ENCODE data around the gene DLGAP1. TPM values are rescaled to one million over a fixed set of nuclear protein-coding genes. Genes with fewer than 3 reads are reported as not detected.

Gene DLGAP1
- total RNA-seq, 3 donors from 2014 or later, result 0.96 to 17.6 (median 5.2) TPM

DNA sequence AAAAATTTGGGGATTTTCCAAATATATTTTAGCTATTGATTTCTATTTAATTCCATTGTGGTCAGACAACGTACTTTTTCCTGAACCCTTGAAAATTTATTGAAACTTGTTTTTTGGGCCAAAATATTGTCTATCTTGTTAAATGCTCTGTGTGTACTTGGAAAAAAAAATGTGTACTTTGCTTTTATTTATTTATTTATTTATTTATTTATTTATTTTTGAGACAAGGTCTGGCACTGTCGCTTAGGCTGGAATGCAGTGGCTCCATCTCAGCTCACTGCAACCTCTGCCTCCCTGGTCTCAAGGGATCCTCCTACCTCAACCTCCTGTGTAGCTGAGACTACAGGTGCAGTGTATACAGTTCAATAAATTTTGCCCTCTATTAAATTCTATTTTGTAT lies 910.6 kb downstream of the DLGAP1 start:
- Histone ChIP-seq H3K4me3 (no peak overlapping the region), H3K27me3 (no peaks in the 10 kb centered on the region), H3K27ac (no peak overlapping the region), H3K36me3 (no peaks in the 10 kb centered on the region), H3K9me3 (no peaks in the 10 kb centered on the region), H3K4me1 (peaks cover 0 to 4% of the 10 kb centered on the region in 2 donors)
- no peak for DNase-seq (ENCODE audit: low spot score in 2 of 2)
- TF ChIP-seq, protein P1, sequence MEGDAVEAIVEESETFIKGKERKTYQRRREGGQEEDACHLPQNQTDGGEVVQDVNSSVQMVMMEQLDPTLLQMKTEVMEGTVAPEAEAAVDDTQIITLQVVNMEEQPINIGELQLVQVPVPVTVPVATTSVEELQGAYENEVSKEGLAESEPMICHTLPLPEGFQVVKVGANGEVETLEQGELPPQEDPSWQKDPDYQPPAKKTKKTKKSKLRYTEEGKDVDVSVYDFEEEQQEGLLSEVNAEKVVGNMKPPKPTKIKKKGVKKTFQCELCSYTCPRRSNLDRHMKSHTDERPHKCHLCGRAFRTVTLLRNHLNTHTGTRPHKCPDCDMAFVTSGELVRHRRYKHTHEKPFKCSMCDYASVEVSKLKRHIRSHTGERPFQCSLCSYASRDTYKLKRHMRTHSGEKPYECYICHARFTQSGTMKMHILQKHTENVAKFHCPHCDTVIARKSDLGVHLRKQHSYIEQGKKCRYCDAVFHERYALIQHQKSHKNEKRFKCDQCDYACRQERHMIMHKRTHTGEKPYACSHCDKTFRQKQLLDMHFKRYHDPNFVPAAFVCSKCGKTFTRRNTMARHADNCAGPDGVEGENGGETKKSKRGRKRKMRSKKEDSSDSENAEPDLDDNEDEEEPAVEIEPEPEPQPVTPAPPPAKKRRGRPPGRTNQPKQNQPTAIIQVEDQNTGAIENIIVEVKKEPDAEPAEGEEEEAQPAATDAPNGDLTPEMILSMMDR (IDR thresholded peaks at IDR 0.05), result no peak
- TF ChIP-seq POLR2A (IDR thresholded peaks at IDR 0.05) (no peak), POLR2AphosphoS5 (IDR thresholded peaks at IDR 0.05) (no peak)
- intact Hi-C loops (cut with DNase I; ENCODE audit: low total_unique reads), result loop anchor here (10.0 kb wide), 1 partner anchor 1190 kb away; no protein-coding TSS in a partner anchor

DNA sequence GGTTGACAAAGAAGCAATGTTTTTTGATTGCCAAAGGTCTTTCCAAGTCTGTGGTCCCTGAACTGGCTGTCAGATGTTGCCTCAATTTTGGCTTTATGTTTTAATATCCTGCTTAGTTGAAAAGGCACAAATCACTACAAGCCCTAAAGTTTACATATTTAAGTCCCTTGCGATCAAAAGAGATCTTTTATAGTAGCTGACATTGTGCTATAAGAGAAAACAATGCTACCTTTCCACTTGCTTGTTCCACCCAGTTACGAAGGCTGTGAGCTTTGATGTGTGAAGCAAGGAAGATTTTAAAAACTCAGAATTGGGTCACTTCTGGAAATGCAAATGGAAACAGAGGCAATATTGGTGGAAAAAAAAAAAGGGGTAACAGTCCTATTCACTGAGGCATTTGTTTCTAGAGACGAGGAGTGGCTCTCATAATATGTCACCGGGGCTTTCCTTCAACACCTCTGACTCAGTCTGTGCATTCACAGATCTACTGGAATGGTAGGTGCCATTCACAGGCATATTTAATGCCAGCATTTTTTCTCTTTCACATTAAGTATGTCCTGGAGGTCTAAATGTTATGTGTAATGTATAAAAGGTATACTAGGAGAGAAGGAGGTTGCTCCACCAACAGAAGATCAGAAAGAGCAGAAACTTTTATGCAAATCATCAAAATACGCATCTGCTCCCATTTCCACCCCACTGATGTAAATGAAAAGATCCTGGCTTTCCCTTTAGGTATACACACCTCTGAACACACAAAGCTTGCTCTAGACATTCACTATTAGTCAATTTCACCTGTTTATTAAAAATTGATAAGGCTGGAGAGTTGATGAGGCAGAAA lies 913.3 kb downstream of the DLGAP1 start:
- DNase-seq (ENCODE audit: low spot score in 2 of 2), result no peak
- TF ChIP-seq, protein P1 (IDR thresholded peaks at IDR 0.05), result no peak
- TF ChIP-seq POLR2A (IDR thresholded peaks at IDR 0.05) (no peak), POLR2AphosphoS5 (IDR thresholded peaks at IDR 0.05) (no peak)
- H3K27me3 ChIP-seq, result no peaks in the 10 kb centered on the region
- H3K9me3 ChIP-seq, result no peaks in the 10 kb centered on the region
- H3K4me3 ChIP-seq, result no peak overlapping the region
- intact Hi-C loops (cut with DNase I; ENCODE audit: low total_unique reads), result loop anchor here (10.0 kb wide), 1 partner anchor 1193 kb away; no protein-coding TSS in a partner anchor
- H3K4me1 ChIP-seq, result peaks cover 0 to 4% of the 10 kb centered on the region in 2 donors
- no peak overlapping the region for H3K27ac ChIP-seq
- H3K36me3 ChIP-seq, result no peaks in the 10 kb centered on the region

DNA sequence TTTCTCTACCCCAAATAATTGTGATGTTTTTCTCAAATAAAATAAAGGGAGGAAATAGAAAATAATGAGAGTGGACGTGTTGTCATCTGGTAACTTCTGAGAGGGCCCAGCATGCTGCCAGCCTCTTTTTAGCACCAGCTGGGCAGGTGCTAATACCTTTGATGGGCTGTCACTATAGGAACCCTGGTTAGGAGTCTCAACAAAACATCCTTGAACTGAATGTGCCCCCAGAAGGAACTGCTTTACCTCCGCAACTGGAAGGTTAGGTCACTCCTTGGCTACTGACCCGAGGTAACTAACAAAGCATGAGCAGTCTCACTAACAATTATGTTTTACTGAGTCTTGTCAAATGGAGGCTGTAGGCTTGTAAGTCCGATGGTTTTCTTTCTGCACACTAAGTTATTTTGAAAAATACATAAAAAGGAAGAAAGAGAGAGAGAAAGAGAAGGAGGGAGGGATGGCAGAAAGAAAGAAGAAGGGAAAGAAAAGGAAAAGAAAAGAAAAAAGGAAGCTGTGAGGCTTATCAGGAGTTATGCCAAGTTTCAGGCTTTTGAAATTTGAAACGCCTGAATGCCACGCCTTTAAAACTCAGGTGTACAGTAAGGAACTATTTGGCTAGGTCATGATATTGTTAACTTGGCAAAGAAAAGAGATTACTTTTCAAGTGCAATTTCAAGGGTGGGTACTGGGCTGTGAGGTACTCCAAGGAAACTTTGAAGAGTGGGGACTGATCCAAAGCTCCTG lies 914.1 kb downstream of the DLGAP1 start:
- TF ChIP-seq POLR2AphosphoS5 (IDR thresholded peaks at IDR 0.05), result no peak
- TF ChIP-seq, protein P1 (IDR thresholded peaks at IDR 0.05), result no peak
- TF ChIP-seq POLR2A (IDR thresholded peaks at IDR 0.05), result no peak

DNA sequence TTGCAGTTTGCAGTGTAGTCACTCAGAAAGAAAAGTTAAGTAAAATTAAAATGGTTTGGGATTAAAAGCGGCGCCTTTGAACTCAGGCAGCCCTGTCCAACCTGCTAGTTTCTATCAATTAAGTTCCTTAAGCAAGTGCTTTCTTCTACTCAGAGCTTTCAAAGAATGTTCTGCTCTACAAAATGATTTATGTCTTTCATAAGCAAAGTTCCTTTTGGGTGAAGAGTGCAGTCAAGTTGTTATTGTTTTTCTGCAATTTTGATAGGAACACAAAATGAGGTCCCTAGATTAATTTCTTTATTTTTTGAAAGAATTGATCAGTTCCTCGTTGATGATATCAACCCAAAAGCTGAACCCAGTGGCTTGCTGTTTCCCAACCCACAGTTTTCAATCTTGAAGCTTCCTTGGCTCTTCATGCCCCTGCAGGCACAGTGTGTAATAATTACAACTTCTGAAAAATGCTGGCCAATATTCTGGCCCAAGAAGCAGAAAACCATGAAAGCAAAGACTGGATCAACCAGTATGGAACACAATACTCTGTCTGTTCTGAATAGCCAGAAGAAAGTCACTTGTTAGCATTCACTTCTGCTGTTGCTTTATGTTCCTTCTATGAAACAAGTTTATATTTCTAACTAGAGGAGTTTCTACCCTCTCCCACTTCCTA lies 916.0 kb downstream of the DLGAP1 start:
- peak in 1 of 2 donors; percentile 51 for DNase-seq (ENCODE audit: low spot score in 2 of 2)
- Histone ChIP-seq H3K36me3 (no peaks in the 10 kb centered on the region), H3K27me3 (no peaks in the 10 kb centered on the region), H3K9me3 (no peaks in the 10 kb centered on the region), H3K4me1 (peaks cover 0 to 4% of the 10 kb centered on the region in 2 donors), H3K27ac (peak overlapping the region; percentile 43 to 57), H3K4me3 (peak overlapping the region in 1 of 3 donors; percentile 26)
- TF ChIP-seq POLR2A (IDR thresholded peaks at IDR 0.05) (no peak), POLR2AphosphoS5 (IDR thresholded peaks at IDR 0.05) (no peak)
- TF ChIP-seq, protein P1 (IDR thresholded peaks at IDR 0.05), result peak in 1 of 3 donors; percentile 31
- intact Hi-C loops (cut with DNase I; ENCODE audit: low total_unique reads), result no loop called here

More for the DNA sequence above, 914.1 kb downstream of the DLGAP1 start:
- H3K36me3 ChIP-seq, result no peaks in the 10 kb centered on the region
- H3K4me3 ChIP-seq, result no peak overlapping the region
- no peak overlapping the region for H3K27ac ChIP-seq
- H3K4me1 ChIP-seq, result peaks cover 0 to 4% of the 10 kb centered on the region in 2 donors
- intact Hi-C loops (cut with DNase I; ENCODE audit: low total_unique reads), result loop anchor here (10.0 kb wide), 1 partner anchor 1194 kb away; no protein-coding TSS in a partner anchor
- no peaks in the 10 kb centered on the region for H3K9me3 ChIP-seq
- no peaks in the 10 kb centered on the region for H3K27me3 ChIP-seq
- DNase-seq (ENCODE audit: low spot score in 2 of 2), result no peak

Data from breast epithelium (tissue), 4 donors.